Neural progenitor cell (in vitro differentiated cells): ENCODE measurements around the gene NIPSNAP3A.

Experiments
- EZH2 ChIP-seq: fragments of 200-600 bp; sonication (generic); IDR thresholded peaks from 2 replicates; pipeline ENCODE4 v1.6.1; 2017; ENCODE audit warnings: antibody characterized with exemption, mild to moderate bottlenecking, moderate library complexity
- EZH2phosphoT487 ChIP-seq: fragments of 200-600 bp; sonication (generic); IDR thresholded peaks from 2 replicates; pipeline ENCODE4 v1.6.1; 2017; ENCODE audit warnings: antibody characterized with exemption
- TF ChIP-seq, protein P1 (sequence below): fragments of 200-600 bp; sonication (generic); IDR thresholded peaks from 2 replicates; pipeline ENCODE4 v1.5.1; 2017; ENCODE audit warnings: antibody characterized with exemption, mild to moderate bottlenecking

DNA sequence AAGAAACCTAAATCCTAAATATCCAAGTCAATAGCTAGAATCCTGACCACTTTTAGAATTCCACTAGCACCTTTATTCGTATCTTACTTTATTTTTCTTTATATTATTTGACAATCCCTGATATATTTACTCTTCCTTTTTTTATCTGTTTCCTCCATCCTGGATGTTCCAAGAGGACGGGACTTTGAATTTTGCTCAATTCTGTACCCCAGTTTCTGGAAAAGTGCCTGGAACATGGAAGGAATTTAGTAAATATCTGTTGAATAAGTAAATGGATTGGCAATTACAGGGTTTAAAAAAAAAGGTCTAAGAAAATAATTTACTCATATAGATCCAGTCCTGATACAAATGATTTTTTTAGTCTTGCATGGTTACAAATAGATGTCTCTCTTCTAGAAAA is 1.2 kb upstream of the NIPSNAP3A start:
- TF ChIP-seq, protein P1, sequence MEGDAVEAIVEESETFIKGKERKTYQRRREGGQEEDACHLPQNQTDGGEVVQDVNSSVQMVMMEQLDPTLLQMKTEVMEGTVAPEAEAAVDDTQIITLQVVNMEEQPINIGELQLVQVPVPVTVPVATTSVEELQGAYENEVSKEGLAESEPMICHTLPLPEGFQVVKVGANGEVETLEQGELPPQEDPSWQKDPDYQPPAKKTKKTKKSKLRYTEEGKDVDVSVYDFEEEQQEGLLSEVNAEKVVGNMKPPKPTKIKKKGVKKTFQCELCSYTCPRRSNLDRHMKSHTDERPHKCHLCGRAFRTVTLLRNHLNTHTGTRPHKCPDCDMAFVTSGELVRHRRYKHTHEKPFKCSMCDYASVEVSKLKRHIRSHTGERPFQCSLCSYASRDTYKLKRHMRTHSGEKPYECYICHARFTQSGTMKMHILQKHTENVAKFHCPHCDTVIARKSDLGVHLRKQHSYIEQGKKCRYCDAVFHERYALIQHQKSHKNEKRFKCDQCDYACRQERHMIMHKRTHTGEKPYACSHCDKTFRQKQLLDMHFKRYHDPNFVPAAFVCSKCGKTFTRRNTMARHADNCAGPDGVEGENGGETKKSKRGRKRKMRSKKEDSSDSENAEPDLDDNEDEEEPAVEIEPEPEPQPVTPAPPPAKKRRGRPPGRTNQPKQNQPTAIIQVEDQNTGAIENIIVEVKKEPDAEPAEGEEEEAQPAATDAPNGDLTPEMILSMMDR = no peak
- TF ChIP-seq EZH2 (no peak), EZH2phosphoT487 (no peak)
